MM.1S (cell line): ENCODE results near the gene RNF26.

ENCODE experiments used
- EZH2phosphoT487 ChIP-seq: fragments of 300-600 bp; sonication (generic); IDR thresholded peaks from 2 replicates; pipeline ENCODE4 v1.6.1; 2018; ENCODE audit warnings: antibody characterized with exemption, low read length
- TF ChIP-seq, protein P1 (sequence below): fragments of 300-600 bp; sonication (generic); IDR thresholded peaks from 2 replicates; pipeline ENCODE4 v1.5.1; 2016; ENCODE audit warnings: antibody characterized with exemption, low read length, mixed read lengths

DNA sequence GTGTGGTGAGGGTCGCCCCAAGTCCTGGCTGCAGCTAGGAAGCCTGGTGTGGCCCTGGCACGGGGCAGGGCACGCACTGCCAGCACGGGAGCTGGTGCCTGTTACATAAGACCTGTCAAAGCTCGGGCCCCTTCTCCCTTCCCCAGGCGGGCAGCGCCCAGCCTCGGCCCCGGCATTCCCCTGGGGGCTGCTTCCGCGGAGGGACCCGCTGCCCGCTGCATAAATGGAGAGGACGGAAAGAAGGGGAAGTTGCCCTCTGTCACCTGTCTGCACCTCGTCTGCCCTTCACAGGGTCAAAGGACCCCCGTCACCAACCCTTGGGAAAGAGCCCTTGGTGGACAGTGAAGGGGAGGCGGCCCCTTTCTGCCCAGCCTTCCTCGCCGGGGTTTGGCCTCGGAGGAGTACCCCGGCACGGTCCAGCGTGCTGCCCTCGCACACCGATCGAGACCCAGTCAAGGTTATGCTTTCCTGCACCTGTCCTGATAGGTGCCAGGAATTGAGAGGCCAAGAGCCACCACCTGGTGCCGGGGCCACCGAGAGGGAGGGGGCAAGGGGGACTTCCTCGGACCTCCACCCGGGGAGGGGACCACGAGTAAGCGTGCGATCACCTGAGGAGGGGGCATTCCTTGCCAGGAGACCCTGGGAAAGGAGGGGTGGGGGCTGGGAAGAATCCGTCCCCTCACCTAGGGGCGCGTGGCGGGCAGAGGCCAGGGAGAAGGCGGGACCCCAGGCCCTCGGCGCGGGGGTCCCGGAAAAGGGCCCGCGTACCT, 28.9 kb downstream of the RNF26 start:
- TF ChIP-seq, protein P1, sequence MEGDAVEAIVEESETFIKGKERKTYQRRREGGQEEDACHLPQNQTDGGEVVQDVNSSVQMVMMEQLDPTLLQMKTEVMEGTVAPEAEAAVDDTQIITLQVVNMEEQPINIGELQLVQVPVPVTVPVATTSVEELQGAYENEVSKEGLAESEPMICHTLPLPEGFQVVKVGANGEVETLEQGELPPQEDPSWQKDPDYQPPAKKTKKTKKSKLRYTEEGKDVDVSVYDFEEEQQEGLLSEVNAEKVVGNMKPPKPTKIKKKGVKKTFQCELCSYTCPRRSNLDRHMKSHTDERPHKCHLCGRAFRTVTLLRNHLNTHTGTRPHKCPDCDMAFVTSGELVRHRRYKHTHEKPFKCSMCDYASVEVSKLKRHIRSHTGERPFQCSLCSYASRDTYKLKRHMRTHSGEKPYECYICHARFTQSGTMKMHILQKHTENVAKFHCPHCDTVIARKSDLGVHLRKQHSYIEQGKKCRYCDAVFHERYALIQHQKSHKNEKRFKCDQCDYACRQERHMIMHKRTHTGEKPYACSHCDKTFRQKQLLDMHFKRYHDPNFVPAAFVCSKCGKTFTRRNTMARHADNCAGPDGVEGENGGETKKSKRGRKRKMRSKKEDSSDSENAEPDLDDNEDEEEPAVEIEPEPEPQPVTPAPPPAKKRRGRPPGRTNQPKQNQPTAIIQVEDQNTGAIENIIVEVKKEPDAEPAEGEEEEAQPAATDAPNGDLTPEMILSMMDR, result no peak
- TF ChIP-seq EZH2phosphoT487, result no peak
